HepG2 (cell line): ENCODE results near the gene YPEL5. TPM values are rescaled to one million over a fixed set of nuclear protein-coding genes. Genes with fewer than 3 reads are reported as not detected.

Experiments
- ATAC-seq: fragments of 200-7000 bp; cut with Tn5 transposase; 3 replicates; pipeline ENCODE4 v1.9.1; 2020; ENCODE audit warnings: mild to moderate bottlenecking, moderate library complexity
- Bru-seq: library from RNA; stranded (reverse); fragments of 400-500 nt; gene quantifications from one replicate; lab custom pipeline; 2021; lab: Mats Ljungman, UMichigan
- BruChase-seq, 2 experiments: library from RNA; stranded (reverse); fragments of 400-500 nt; gene quantifications; one replicate each; lab custom pipeline; 2021; lab: Mats Ljungman, UMichigan
- BruUV-seq: library from RNA; stranded (reverse); fragments of 400-500 nt; replicated peaks from 2 replicates; lab custom pipeline; 2021; lab: Mats Ljungman, UMichigan
- CTCF ChIA-PET: fragments of 300-600 bp; formaldehyde crosslinking; extraction: SDS; loops from one replicate; lab custom pipeline; 2021; ENCODE audit warnings: low total read pairs, inconsistent platforms, low intra/inter-chr PET ratio; lab: Yijun Ruan, JAX
- POLR2A ChIA-PET: fragments of 350-600 bp; sonication (Branson Sonifier 250); formaldehyde crosslinking; loops from one replicate; lab custom pipeline; 2020; ENCODE audit warnings: antibody characterized with exemption, inconsistent platforms; lab: Yijun Ruan, JAX
- DNase-seq: peaks from one replicate; pipeline ENCODE4 v3.0.0-alpha.2; 2015; ENCODE audit warnings: low spot score
- FAIRE-seq: peaks from 3 replicates; lab custom pipeline; 2011; peaks lifted over from hg19 to GRCh38; lab: Jason Lieb, UNC
- H2AFZ ChIP-seq: one replicate; pipeline ENCODE4 v1.6.1; 2011; ENCODE audit warnings: low read length, inconsistent platforms
- H3K27ac ChIP-seq: fragments of 300-600 bp; 3 replicates; pipeline ENCODE4 v1.8.0; 2011; ENCODE audit warnings: mixed run types, mild to moderate bottlenecking, mixed read lengths, low read length, inconsistent platforms; ENCODE audit not compliant: insufficient read depth; ENCODE audit errors: extremely low read length
- H3K27me3 ChIP-seq, 2 experiments: fragments of 200-600 bp in 1 of 2; 2 replicates in 1 of 2; 3 replicates in 1 of 2; pipeline versions ENCODE4 v1.6.0 to v1.8.0; 2011; ENCODE audit warnings: low read length in 2 of 2, mild to moderate bottlenecking in 2 of 2, moderate library complexity in 2 of 2, inconsistent platforms in 1 of 2; ENCODE audit not compliant: insufficient read depth in 2 of 2, control insufficient read depth in 1 of 2
- H3K36me3 ChIP-seq, 2 experiments: fragments of 200-600 bp in 1 of 2; replicated peaks in 1 of 2; 2 replicates in 1 of 2; 3 replicates in 1 of 2; pipeline versions ENCODE4 v1.5.1 to v1.8.0; 2011; ENCODE audit warnings: low read length in 2 of 2, inconsistent platforms in 1 of 2; ENCODE audit not compliant: insufficient read depth in 2 of 2, control insufficient read depth in 1 of 2
- H3K4me1 ChIP-seq: 2 replicates; pipeline ENCODE4 v1.5.1; 2012; ENCODE audit warnings: low read length, inconsistent platforms; ENCODE audit not compliant: insufficient read depth
- H3K4me2 ChIP-seq: 2 replicates; pipeline ENCODE4 v1.6.0; 2011; ENCODE audit warnings: low read depth, low read length, inconsistent platforms
- H3K4me3 ChIP-seq, 3 experiments: fragments of 200-600 bp in 1 of 3; sonication (generic), shearing (Covaris generic) in 1 of 3; replicated peaks in 1 of 3; 2 replicates each; pipeline ENCODE4 v1.5.1; 2011 to 2016; ENCODE audit warnings: low read length in 3 of 3, inconsistent platforms in 2 of 3, low read depth in 2 of 3, mild to moderate bottlenecking in 2 of 3, control low read depth in 1 of 3, mixed read lengths in 1 of 3; ENCODE audit not compliant: insufficient read depth in 1 of 3
- H3K79me2 ChIP-seq: one replicate; pipeline ENCODE4 v1.6.1; 2011; ENCODE audit warnings: low read length, inconsistent platforms; ENCODE audit not compliant: insufficient read depth
- H3K9ac ChIP-seq: 2 replicates; pipeline ENCODE4 v1.6.0; 2011; ENCODE audit warnings: mild to moderate bottlenecking, low read depth, low read length, inconsistent platforms; ENCODE audit not compliant: insufficient read depth
- H3K9me3 ChIP-seq: 2 replicates; pipeline ENCODE4 v1.5.1; 2012; ENCODE audit warnings: mild to moderate bottlenecking, low read length
- H4K20me1 ChIP-seq: 2 replicates; pipeline ENCODE4 v1.6.0; 2011; ENCODE audit warnings: inconsistent platforms, mild to moderate bottlenecking, low read length, moderate library complexity; ENCODE audit not compliant: insufficient read depth
- FOXJ3 ChIP-seq: sonication (generic); formaldehyde crosslinking; IDR thresholded peaks from 2 replicates; pipeline ENCODE4 v1.4.0; 2020; ENCODE audit warnings: missing genetic modification reagents, mild to moderate bottlenecking, borderline replicate concordance
- IRF2 ChIP-seq: IDR thresholded peaks from 2 replicates; pipeline ENCODE4 v1.6.1; 2018; ENCODE audit warnings: missing genetic modification reagents, missing compliant biosample characterization
- PHF20 ChIP-seq: sonication (generic); formaldehyde crosslinking; IDR thresholded peaks from 2 replicates; pipeline ENCODE4 v1.5.0; 2020; ENCODE audit warnings: mild to moderate bottlenecking, missing genetic modification reagents
- PHF5A ChIP-seq: IDR thresholded peaks from one replicate; pipeline ENCODE4 v1.6.1; 2018; ENCODE audit warnings: low read depth, missing genetic modification reagents; ENCODE audit not compliant: unreplicated experiment
- TFAP4 ChIP-seq: sonication (generic); IDR thresholded peaks from 2 replicates; pipeline ENCODE4 v1.6.1; 2016; ENCODE audit warnings: low read depth, borderline replicate concordance
- ZFP36L1 ChIP-seq: sonication (generic); formaldehyde crosslinking; IDR thresholded peaks from 2 replicates; pipeline ENCODE4 v1.8.0; 2022; ENCODE audit warnings: mild to moderate bottlenecking, missing genetic modification reagents, moderate library complexity
- ZNF207 ChIP-seq: fragments of 450-650 bp; IDR thresholded peaks from 2 replicates; pipeline ENCODE4 v1.6.1; 2016; ENCODE audit warnings: antibody characterized with exemption, borderline replicate concordance
- ZSCAN25 ChIP-seq: sonication (generic); formaldehyde crosslinking; IDR thresholded peaks from 2 replicates; pipeline ENCODE4 v1.8.0; 2022; ENCODE audit warnings: mild to moderate bottlenecking, missing genetic modification reagents
- WGBS: methylation state at CpG from one replicate; pipeline ENCODE4 v1.1.6; 2017; ENCODE audit warnings: low lambda C conversion rate; 5-methylcytosine and 5-hydroxymethylcytosine counted together
- in situ Hi-C: cut with HindIII; loops from 2 replicates; pipeline ENCODE4 v1.10.0; 2017; ENCODE audit warnings: low pct_unique_long_range_greater_than_20kb; ENCODE audit not compliant: extremely low pct_ligation_motif_present
- intact Hi-C: fragments of 100-400 bp; cut with micrococcal nuclease; formaldehyde crosslinking; loops from one replicate; pipeline ENCODE4 v1.10.0; 2022; ENCODE audit not compliant: unreplicated experiment
- long read RNA-seq, 2 experiments: library from RNA in 1 of 2; library from polyadenylated mRNA in 1 of 2; stranded (forward) in 1 of 2; unstranded in 1 of 2; transcript quantifications; one replicate each; pipeline ENCODE4 v2.0.0, GENCODE V29; 2019 to 2022
- polyA minus RNA-seq, 3 experiments: library from RNA; depleted of rRNA, polyadenylated mRNA; stranded (reverse); fragments of >200 nt; gene quantifications; 2 replicates each; pipeline ENCODE4 v1.2.3, GENCODE V29; 2011; ENCODE audit warnings: low replicate concordance in 1 of 3
- polyA plus RNA-seq, 8 experiments: library from polyadenylated mRNA; depleted of rRNA in 3 of 8; stranded (reverse) in 7 of 8; unstranded in 1 of 8; fragments of >200 nt; fragmentation: Illumina TruSeq in 4 of 8; extraction: Trizol in 4 of 8; gene quantifications; 2 replicates each; pipeline versions ENCODE4 v1.2.1 to v1.2.3, GENCODE V29; 2011 to 2016; ENCODE audit warnings: low read depth in 4 of 8, missing spikeins in 1 of 8, mixed read lengths in 1 of 8; ENCODE audit not compliant: insufficient read depth in 1 of 8
- total RNA-seq, 5 experiments: library from RNA; depleted of rRNA; stranded (reverse); fragments of >200 nt; fragmentation: Illumina TruSeq; extraction: Trizol; gene quantifications; 2 replicates each; pipeline ENCODE4 v1.2.3, GENCODE V29; 2016; ENCODE audit warnings: low read depth in 1 of 5

Gene YPEL5
- total RNA-seq (2016; rRNA removed; fragmentation: Illumina TruSeq; extraction: Trizol) (12.7 and 20.8 TPM in 2 replicates), polyA plus RNA-seq (2011; rRNA removed) (49.7 and 55.6 TPM in 2 replicates), polyA minus RNA-seq (2011; rRNA and poly(A)+ RNA removed; ENCODE audit: low replicate concordance) (8.5 and 44.5 TPM in 2 replicates), Bru-seq, nascent RNA (percentile 93 among the genes with signal in this experiment), BruChase-seq, experiment 1, labeled RNA remaining after a 6-hour chase (percentile 95 among the genes with signal in this experiment), BruChase-seq, experiment 2, labeled RNA remaining after a 2-hour chase (percentile 93 among the genes with signal in this experiment)
- total RNA-seq (2016; cell fraction: cytosol; rRNA removed; fragmentation: Illumina TruSeq; extraction: Trizol; ENCODE audit: low read depth) = 3.1 and 4.2 TPM in 2 replicates
- total RNA-seq (2016; cell fraction: insoluble cytoplasmic fraction; rRNA removed; fragmentation: Illumina TruSeq; extraction: Trizol) = 13.3 and 21.4 TPM in 2 replicates
- 10.5 and 12.1 TPM in 2 replicates for total RNA-seq (2016; cell fraction: membrane; rRNA removed; fragmentation: Illumina TruSeq; extraction: Trizol)
- total RNA-seq (2016; cell fraction: nucleus; rRNA removed; fragmentation: Illumina TruSeq; extraction: Trizol) = 14.3 and 15.3 TPM in 2 replicates
- polyA plus RNA-seq (2011; cell fraction: cytosol; rRNA removed) = 28.5 and 45.1 TPM in 2 replicates
- polyA plus RNA-seq (2011; cell fraction: nucleus; rRNA removed) = 19.0 and 23.4 TPM in 2 replicates
- 47.3 and 48.5 TPM in 2 replicates for polyA plus RNA-seq (2012)
- polyA plus RNA-seq (2016; cell fraction: cytosol; fragmentation: Illumina TruSeq; extraction: Trizol; ENCODE audit: low read depth) = 3.6 and 4.4 TPM in 2 replicates
- 30.6 and 37.0 TPM in 2 replicates for polyA plus RNA-seq (2016; cell fraction: insoluble cytoplasmic fraction; fragmentation: Illumina TruSeq; extraction: Trizol; ENCODE audit: low read depth)
- polyA plus RNA-seq (2016; cell fraction: membrane; fragmentation: Illumina TruSeq; extraction: Trizol; ENCODE audit: low read depth) = 8.1 and 9.4 TPM in 2 replicates
- 16.6 and 19.4 TPM in 2 replicates for polyA plus RNA-seq (2016; cell fraction: nucleus; fragmentation: Illumina TruSeq; extraction: Trizol; ENCODE audit: insufficient read depth, low read depth)
- 24.6 and 35.0 TPM in 2 replicates for polyA minus RNA-seq (2011; cell fraction: cytosol; rRNA and poly(A)+ RNA removed)
- polyA minus RNA-seq (2011; cell fraction: nucleus; rRNA and poly(A)+ RNA removed) = 38.5 and 44.5 TPM in 2 replicates
- long read RNA-seq, experiment 1, transcript YPEL5-201 (3 exons, 2,182 nt) = major isoform, 28 of 38 reads
- long read RNA-seq, experiment 1, partial matches to known transcripts = 0 of 38 reads
- long read RNA-seq, experiment 1, other reads (novel, unspliced or antisense) = 7 of 38 reads
- long read RNA-seq, experiment 2, transcript YPEL5-201 (3 exons, 2,182 nt) = major isoform, 25 of 148 reads
- long read RNA-seq, experiment 2, partial matches to known transcripts = 36 of 148 reads
- long read RNA-seq, experiment 2, other reads (novel, unspliced or antisense) = 80 of 148 reads

- H2AFZ ChIP-seq = peak within 1 kb of the TSS; percentile 45
- H3K4me1 ChIP-seq = peaks cover 44% of the 10 kb centered on the region
- H3K79me2 ChIP-seq = no peaks in the 10 kb centered on the region
- in situ Hi-C loops = no loop called here
- DNase-seq (peak; percentile 98), FAIRE-seq (peak; percentile 92), ATAC-seq (peak; percentile 98)
- H3K27ac ChIP-seq = peak within 1 kb of the TSS; percentile 89
- peak within 1 kb of the TSS; percentile 97 for H3K9ac ChIP-seq
- CTCF ChIA-PET = no interaction called here
- H4K20me1 ChIP-seq = peaks cover 10% of the 10 kb centered on the region; the same call in 1 of the 2 replicates
- no peaks in the 10 kb centered on the region for H3K36me3 ChIP-seq
- peak within 1 kb of the TSS; percentile 85 to 96 (median 93) for H3K4me3 ChIP-seq
- no TSS peak for BruUV-seq
- POLR2A ChIA-PET = interaction anchor here (0.7 to 2.7 kb wide), 8 partner anchors 9 to 1395 kb away, joined by 3 to 16 read pairs (median 4); partner anchors contain the start of genes LCLAT1 and PPP1CB
- no peaks in the 10 kb centered on the region for H3K9me3 ChIP-seq
- under 1% methylated on average over 40 of the region's 63 CpGs for WGBS
- intact Hi-C loops = loop anchor here (5.0 kb wide), 1 partner anchor 301 kb away; the partner anchor contains the start of gene LCLAT1
- H3K27me3 ChIP-seq = peaks cover 2 to 4% of the 10 kb centered on the region in 2 experiments; a peak in 1 of 5 replicates
- H3K4me2 ChIP-seq = peak within 1 kb of the TSS; percentile 91
- TF ChIP-seq PHF5A (peak; percentile 62), ZNF207 (no peak), ZFP36L1 (CRISPR knock-in tag) (peak; percentile 21; the same call in 1 of the 2 replicates), FOXJ3 (CRISPR knock-in tag) (no peak), IRF2 (CRISPR knock-in tag) (peak; percentile 67), PHF20 (0 out of 2 replicates have a peak, but pooled peaks have one; percentile 25), TFAP4 (peak; percentile 100), ZSCAN25 (CRISPR knock-in tag) (peak; percentile 56; the same call in 1 of the 2 replicates)
Observed at GRCh38 chr2:30146337-30147195, at the start of gene YPEL5. YPEL5 (plus strand) TSS chr2:30147007; CDS start chr2:30156652, 9,645 bp downstream.
